ENCODE results near the gene ANTXR2. TPM values are rescaled to one million over a fixed set of nuclear protein-coding genes. Genes with fewer than 3 reads are reported as not detected.

ANTXR2 gene
- polyA plus RNA-seq, 4 donors, result 3.6 to 41.7 (median 10.5) TPM

DNA sequence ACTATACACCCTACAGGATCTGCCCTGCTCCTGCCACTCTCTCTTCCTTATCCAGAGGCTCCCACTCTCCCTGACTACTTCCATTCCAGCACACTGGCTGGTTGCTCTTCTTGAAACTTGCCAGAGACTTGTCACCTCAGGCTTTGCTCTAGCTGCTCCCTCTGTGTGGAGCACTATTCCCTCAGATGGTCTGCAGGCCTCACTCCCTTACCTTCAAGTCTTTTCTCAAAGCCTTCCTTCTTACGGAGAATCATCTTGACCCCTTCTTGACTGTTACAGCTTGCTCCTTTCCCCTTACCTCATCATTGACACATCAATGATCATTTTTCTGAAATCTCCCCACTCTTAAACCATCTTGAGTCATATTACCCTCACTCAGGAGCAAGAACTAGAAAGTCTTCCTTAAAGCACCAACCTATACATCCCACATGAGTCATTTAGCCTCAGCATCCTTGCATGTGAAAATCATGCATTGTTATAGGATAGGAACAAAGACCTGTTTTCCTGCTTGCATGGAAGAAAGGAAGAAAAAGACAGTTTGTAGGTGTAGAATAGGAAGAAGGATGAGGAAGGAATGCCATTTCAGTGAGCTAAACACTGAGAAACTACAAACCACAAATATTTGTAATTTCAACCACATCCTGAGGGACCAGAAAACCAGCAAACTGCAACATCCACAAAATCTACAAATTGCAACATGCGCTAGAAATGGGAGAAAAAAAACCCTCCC, 55.7 kb downstream of the ANTXR2 start:
- Histone ChIP-seq H3K4me1 (ENCODE audit: control insufficient read depth in 3 of 3, insufficient read depth in 2 of 3, low read depth in 1 of 3, low read length in 2 of 3) (peaks cover 0 to 9% (median 0%) of the 10 kb centered on the region in 3 donors), H3K9me3 (ENCODE audit: control insufficient read depth in 2 of 2, insufficient read depth in 1 of 2, low read depth in 1 of 2, low read length in 1 of 2) (no peaks in the 10 kb centered on the region), H3K4me3 (ENCODE audit: low read depth in 1 of 3, low read length in 3 of 3) (no peak overlapping the region), H3K27me3 (ENCODE audit: control insufficient read depth in 3 of 3, insufficient read depth in 3 of 3, low read length in 3 of 3) (no peaks in the 10 kb centered on the region), H3K36me3 (ENCODE audit: control insufficient read depth in 3 of 3, insufficient read depth in 2 of 3, low read depth in 1 of 3, low read length in 3 of 3) (peaks cover 3 to 15% (median 10%) of the 10 kb centered on the region in 3 donors), H3K27ac (ENCODE audit: low read depth in 1 of 3, low read length in 2 of 3) (peak overlapping the region in 1 of 3 donors; percentile 55)
- 59 to 87% (median 70%) methylated on average over 2 of the region's 2 CpGs for WGBS, 3 donors
- DNase-seq (peak in 1 of 2 donors; percentile 16), FAIRE-seq (no peak)

DNA sequence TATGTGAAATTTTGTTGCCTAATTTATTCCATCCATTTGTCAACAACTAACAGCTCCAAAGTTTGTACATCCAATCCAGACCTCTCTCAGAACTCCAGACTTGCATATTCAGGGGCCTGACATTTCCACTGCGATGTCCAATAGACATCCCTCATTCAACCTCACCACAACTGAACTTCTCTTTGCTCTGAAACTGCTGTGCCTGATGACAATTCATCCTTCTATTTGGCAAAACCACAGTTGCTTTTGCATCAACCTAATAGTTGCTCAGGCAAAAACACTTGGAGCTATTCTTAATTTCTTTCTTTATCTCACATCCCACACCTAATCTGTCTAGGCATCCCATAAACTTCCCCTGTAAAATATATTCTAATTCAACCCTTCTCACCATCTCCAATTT, 56.5 kb downstream of the ANTXR2 start:
- Histone ChIP-seq H3K9me3 (ENCODE audit: control insufficient read depth in 2 of 2, insufficient read depth in 1 of 2, low read depth in 1 of 2, low read length in 1 of 2) (no peaks in the 10 kb centered on the region), H3K4me1 (ENCODE audit: control insufficient read depth in 3 of 3, insufficient read depth in 2 of 3, low read depth in 1 of 3, low read length in 2 of 3) (peaks cover 0 to 9% (median 0%) of the 10 kb centered on the region in 3 donors), H3K27me3 (ENCODE audit: control insufficient read depth in 3 of 3, insufficient read depth in 3 of 3, low read length in 3 of 3) (no peaks in the 10 kb centered on the region), H3K4me3 (ENCODE audit: low read depth in 1 of 3, low read length in 3 of 3) (no peak overlapping the region), H3K36me3 (ENCODE audit: control insufficient read depth in 3 of 3, insufficient read depth in 2 of 3, low read depth in 1 of 3, low read length in 3 of 3) (peaks cover 3 to 17% (median 10%) of the 10 kb centered on the region in 3 donors), H3K27ac (ENCODE audit: low read depth in 1 of 3, low read length in 2 of 3) (peak overlapping the region in 1 of 3 donors; percentile 55)
- 89 to 96% (median 90%) methylated on average over 1 of the region's 1 CpG for whole genome bisulfite sequencing, 3 donors
- no peak for DNase-seq
- FAIRE-seq, result no peak

DNA sequence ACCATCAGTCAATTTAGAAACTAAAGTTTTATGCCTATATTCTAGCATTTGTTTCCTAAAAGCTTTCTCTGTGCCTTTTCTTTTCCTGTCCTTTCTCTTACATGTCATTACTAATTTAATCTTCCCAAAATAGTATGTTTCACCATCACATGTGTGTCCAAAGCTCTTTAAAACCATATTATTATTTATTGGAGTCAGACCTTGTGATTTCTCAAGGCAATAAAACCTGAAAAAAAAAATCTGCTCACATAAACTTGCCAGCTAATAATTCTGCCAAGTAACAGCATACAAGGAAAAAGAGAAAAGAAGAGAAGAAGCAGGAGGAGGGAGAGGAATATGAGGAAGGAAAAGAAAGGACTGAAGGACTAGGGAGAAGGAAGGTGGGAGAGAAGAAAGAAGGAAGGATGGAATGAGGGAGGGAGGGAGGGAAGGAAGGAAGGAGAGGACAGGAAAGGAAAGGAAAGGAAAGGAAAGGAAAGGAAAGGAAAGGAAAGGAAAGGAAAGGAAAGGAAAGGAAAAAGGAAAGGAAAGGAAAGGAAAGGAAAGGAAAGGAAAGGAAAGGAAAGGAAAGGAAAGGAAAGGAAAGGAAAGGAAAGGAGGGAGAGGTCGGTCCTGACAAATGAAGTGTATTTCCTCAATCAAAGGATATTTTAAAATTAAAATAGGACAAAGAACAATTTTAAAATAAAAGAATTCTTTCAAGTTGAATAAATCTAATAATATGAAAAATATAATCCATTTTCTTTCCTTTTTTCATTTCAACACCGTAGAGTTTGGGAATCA, 57.4 kb downstream of the ANTXR2 start:
- DNase-seq, result no peak
- H3K27ac ChIP-seq (ENCODE audit: low read depth in 1 of 3, low read length in 2 of 3), result no peak overlapping the region
- H3K4me1 ChIP-seq (ENCODE audit: control insufficient read depth in 3 of 3, insufficient read depth in 2 of 3, low read depth in 1 of 3, low read length in 2 of 3), result peaks cover 0 to 9% (median 0%) of the 10 kb centered on the region in 3 donors
- FAIRE-seq, result no peak
- no peak overlapping the region for H3K4me3 ChIP-seq (ENCODE audit: low read depth in 1 of 3, low read length in 3 of 3)
- 92 to 100% (median 93%) methylated on average over 2 of the region's 2 CpGs for WGBS, 3 donors
- H3K27me3 ChIP-seq (ENCODE audit: control insufficient read depth in 3 of 3, insufficient read depth in 3 of 3, low read length in 3 of 3), result no peaks in the 10 kb centered on the region
- peaks cover 3 to 17% (median 10%) of the 10 kb centered on the region in 3 donors for H3K36me3 ChIP-seq (ENCODE audit: control insufficient read depth in 3 of 3, insufficient read depth in 2 of 3, low read depth in 1 of 3, low read length in 3 of 3)
- H3K9me3 ChIP-seq (ENCODE audit: control insufficient read depth in 2 of 2, insufficient read depth in 1 of 2, low read depth in 1 of 2, low read length in 1 of 2), result no peaks in the 10 kb centered on the region

DNA sequence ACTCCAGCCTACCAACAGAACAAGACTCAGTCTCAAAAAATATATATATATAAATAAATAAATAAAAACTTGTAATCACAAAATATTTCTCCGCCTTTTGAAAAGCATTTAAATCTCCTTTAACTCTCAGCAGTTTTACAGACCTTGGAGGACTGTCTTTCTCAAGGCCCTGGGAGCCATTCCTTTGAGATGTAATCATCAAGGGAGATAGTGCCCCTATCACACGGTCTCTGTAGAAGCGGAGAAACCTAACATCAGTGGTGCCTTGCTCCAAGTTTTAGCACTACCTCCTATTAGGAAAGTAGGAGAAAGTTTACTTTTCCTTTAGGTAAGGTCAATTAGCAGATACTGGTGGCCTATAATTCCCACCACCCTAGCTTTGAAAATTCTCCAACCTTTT, 58.5 kb downstream of the ANTXR2 start:
- WGBS, 3 donors, result 97 to 99% (median 98%) methylated on average over 3 of the region's 3 CpGs
- no peak for DNase-seq
- Histone ChIP-seq H3K9me3 (ENCODE audit: control insufficient read depth in 2 of 2, insufficient read depth in 1 of 2, low read depth in 1 of 2, low read length in 1 of 2) (no peaks in the 10 kb centered on the region), H3K4me1 (ENCODE audit: control insufficient read depth in 3 of 3, insufficient read depth in 2 of 3, low read depth in 1 of 3, low read length in 2 of 3) (peaks cover 0 to 9% (median 0%) of the 10 kb centered on the region in 3 donors), H3K4me3 (ENCODE audit: low read depth in 1 of 3, low read length in 3 of 3) (no peak overlapping the region), H3K27me3 (ENCODE audit: control insufficient read depth in 3 of 3, insufficient read depth in 3 of 3, low read length in 3 of 3) (no peaks in the 10 kb centered on the region), H3K36me3 (ENCODE audit: control insufficient read depth in 3 of 3, insufficient read depth in 2 of 3, low read depth in 1 of 3, low read length in 3 of 3) (peaks cover 3 to 15% (median 10%) of the 10 kb centered on the region in 3 donors), H3K27ac (ENCODE audit: low read depth in 1 of 3, low read length in 2 of 3) (no peak overlapping the region)
- FAIRE-seq, result no peak

DNA sequence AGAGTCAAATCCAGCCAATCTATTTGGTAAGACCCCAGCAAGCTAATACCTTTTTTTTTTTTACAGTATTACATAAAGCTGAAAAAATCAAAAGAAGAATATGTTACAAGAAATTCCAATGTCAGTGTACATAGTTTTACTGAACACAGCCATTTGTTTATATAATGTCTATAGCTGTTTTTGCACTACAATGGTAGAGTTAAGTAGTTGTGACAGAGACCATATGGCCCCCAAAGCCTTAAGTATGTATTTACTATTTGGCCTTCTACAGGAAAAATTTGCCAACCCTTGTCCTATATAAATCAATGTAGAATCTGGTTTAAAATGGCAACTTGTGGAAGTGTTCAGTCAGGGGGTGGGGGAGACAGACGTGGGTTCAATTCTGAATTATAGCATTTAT, 60.7 kb downstream of the ANTXR2 start:
- Histone ChIP-seq H3K4me1 (ENCODE audit: control insufficient read depth in 3 of 3, insufficient read depth in 2 of 3, low read depth in 1 of 3, low read length in 2 of 3) (peaks cover 0 to 9% (median 0%) of the 10 kb centered on the region in 3 donors), H3K27me3 (ENCODE audit: control insufficient read depth in 3 of 3, insufficient read depth in 3 of 3, low read length in 3 of 3) (no peaks in the 10 kb centered on the region), H3K9me3 (ENCODE audit: control insufficient read depth in 2 of 2, insufficient read depth in 1 of 2, low read depth in 1 of 2, low read length in 1 of 2) (no peaks in the 10 kb centered on the region), H3K27ac (ENCODE audit: low read depth in 1 of 3, low read length in 2 of 3) (no peak overlapping the region), H3K4me3 (ENCODE audit: low read depth in 1 of 3, low read length in 3 of 3) (no peak overlapping the region), H3K36me3 (ENCODE audit: control insufficient read depth in 3 of 3, insufficient read depth in 2 of 3, low read depth in 1 of 3, low read length in 3 of 3) (peaks cover 6 to 18% (median 6%) of the 10 kb centered on the region in 3 donors)
- no peak for DNase-seq
- WGBS, 3 donors, result 76 to 90% (median 78%) methylated on average over 1 of the region's 1 CpG
- no peak for FAIRE-seq

DNA sequence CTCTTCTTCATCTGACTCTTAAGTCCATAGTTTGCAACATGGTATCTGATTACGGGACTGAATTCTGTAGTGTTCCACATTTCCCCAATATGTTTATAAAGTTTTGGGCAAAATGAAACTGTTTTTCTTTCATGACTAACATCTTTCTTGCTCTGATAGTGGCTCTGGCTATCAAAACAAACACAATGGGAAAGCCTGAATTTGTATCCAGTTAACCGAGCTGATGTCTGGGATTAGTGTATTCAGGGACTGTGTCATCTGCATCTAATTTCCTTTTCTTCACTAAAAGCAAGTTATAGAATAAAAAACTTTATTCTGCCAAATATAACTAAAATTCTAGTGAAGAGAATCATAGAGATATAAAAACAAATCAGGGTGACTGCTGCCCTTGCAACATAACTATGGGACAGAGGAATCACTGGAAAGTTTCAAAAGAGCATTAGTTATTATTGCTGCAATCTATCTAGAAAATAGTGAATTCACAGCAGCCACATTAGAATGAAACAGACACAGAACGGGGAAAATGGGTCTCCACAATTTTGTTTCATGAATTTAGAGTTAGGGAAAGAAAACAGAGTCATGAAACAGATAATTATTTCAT, 61.3 kb downstream of the ANTXR2 start:
- no peak overlapping the region for H3K27ac ChIP-seq (ENCODE audit: low read depth in 1 of 3, low read length in 2 of 3)
- peaks cover 6 to 16% (median 6%) of the 10 kb centered on the region in 3 donors for H3K36me3 ChIP-seq (ENCODE audit: control insufficient read depth in 3 of 3, insufficient read depth in 2 of 3, low read depth in 1 of 3, low read length in 3 of 3)
- WGBS, 3 donors, result 65 to 89% (median 80%) methylated on average over 3 of the region's 3 CpGs
- H3K4me3 ChIP-seq (ENCODE audit: low read depth in 1 of 3, low read length in 3 of 3), result no peak overlapping the region
- H3K27me3 ChIP-seq (ENCODE audit: control insufficient read depth in 3 of 3, insufficient read depth in 3 of 3, low read length in 3 of 3), result no peaks in the 10 kb centered on the region
- no peak for FAIRE-seq
- peaks cover 0 to 5% (median 0%) of the 10 kb centered on the region in 3 donors for H3K4me1 ChIP-seq (ENCODE audit: control insufficient read depth in 3 of 3, insufficient read depth in 2 of 3, low read depth in 1 of 3, low read length in 2 of 3)
- no peak for DNase-seq
- no peaks in the 10 kb centered on the region for H3K9me3 ChIP-seq (ENCODE audit: control insufficient read depth in 2 of 2, insufficient read depth in 1 of 2, low read depth in 1 of 2, low read length in 1 of 2)

DNA sequence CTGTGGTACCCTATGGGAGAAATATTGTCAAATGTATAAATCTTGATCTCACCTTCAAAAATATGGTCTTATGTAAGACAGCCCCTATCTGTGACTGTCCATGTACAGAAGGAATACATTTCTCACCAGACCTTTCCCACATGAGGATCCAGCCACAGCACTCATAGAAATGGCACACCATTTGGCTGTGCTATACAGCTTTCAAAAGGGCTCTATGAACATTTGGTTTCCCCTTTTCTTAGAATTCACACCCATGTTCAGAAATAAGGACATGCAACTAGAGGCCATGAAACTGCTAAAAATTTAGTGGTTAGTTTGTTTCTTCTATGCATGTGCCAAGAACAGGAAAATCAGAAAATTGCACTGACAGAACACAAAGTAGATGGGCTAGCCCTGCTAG, 62.7 kb downstream of the ANTXR2 start:
- DNase-seq (no peak), FAIRE-seq (no peak)
- no peak overlapping the region for H3K4me3 ChIP-seq (ENCODE audit: low read depth in 1 of 3, low read length in 3 of 3)

DNA sequence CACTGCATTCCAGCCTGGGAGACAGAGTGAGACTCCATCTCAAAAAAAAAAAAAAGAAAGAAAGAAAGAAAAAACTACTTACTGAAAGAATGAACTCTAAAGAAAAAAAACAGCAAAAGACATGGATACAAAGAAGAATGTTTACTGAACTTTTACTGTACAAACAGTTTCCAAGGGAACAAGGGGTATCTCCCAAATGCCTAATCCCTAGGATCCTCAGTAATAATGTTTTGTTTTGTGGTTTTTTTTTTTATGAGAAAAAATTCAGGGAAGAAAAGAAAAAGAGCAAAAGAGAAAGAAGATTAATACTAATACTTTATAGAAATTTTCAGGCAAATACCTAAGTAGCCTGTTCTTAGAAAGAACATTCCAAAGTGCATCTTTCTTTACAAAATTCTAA, 63.2 kb downstream of the ANTXR2 start:
- peaks cover 0 to 4% (median 0%) of the 10 kb centered on the region in 3 donors for H3K4me1 ChIP-seq (ENCODE audit: control insufficient read depth in 3 of 3, insufficient read depth in 2 of 3, low read depth in 1 of 3, low read length in 2 of 3)
- FAIRE-seq, result no peak
- no peaks in the 10 kb centered on the region for H3K9me3 ChIP-seq (ENCODE audit: control insufficient read depth in 2 of 2, insufficient read depth in 1 of 2, low read depth in 1 of 2, low read length in 1 of 2)
- H3K4me3 ChIP-seq (ENCODE audit: low read depth in 1 of 3, low read length in 3 of 3), result no peak overlapping the region
- H3K27me3 ChIP-seq (ENCODE audit: control insufficient read depth in 3 of 3, insufficient read depth in 3 of 3, low read length in 3 of 3), result no peaks in the 10 kb centered on the region
- DNase-seq, result no peak
- peaks cover 4 to 10% (median 6%) of the 10 kb centered on the region in 3 donors for H3K36me3 ChIP-seq (ENCODE audit: control insufficient read depth in 3 of 3, insufficient read depth in 2 of 3, low read depth in 1 of 3, low read length in 3 of 3)
- H3K27ac ChIP-seq (ENCODE audit: low read depth in 1 of 3, low read length in 2 of 3), result no peak overlapping the region

More for the DNA sequence above, 62.7 kb downstream of the ANTXR2 start:
- H3K27ac ChIP-seq (ENCODE audit: low read depth in 1 of 3, low read length in 2 of 3), result no peak overlapping the region
- no peaks in the 10 kb centered on the region for H3K9me3 ChIP-seq (ENCODE audit: control insufficient read depth in 2 of 2, insufficient read depth in 1 of 2, low read depth in 1 of 2, low read length in 1 of 2)
- peaks cover 6 to 12% (median 6%) of the 10 kb centered on the region in 3 donors for H3K36me3 ChIP-seq (ENCODE audit: control insufficient read depth in 3 of 3, insufficient read depth in 2 of 3, low read depth in 1 of 3, low read length in 3 of 3)
- H3K27me3 ChIP-seq (ENCODE audit: control insufficient read depth in 3 of 3, insufficient read depth in 3 of 3, low read length in 3 of 3), result no peaks in the 10 kb centered on the region
- peaks cover 0 to 4% (median 0%) of the 10 kb centered on the region in 3 donors for H3K4me1 ChIP-seq (ENCODE audit: control insufficient read depth in 3 of 3, insufficient read depth in 2 of 3, low read depth in 1 of 3, low read length in 2 of 3)

All from small intestine (tissue), 7 donors.